HG03175 (cell line): Measurements from ENCODE around the gene PTPRE.
A peak's percentile ranks its signal among the peaks of the same experiment; 100 is the strongest.

ENCODE experiments used
- ATAC-seq: cut with Tn5 transposase; IDR thresholded peaks from one replicate; pipeline ENCODE4 v1.9.1; 2021; ENCODE audit warnings: mild to moderate bottlenecking, moderate library complexity; ENCODE audit not compliant: unreplicated experiment

PTPRE gene

GRCh38 chr10:128018691-128019090 is 111.8 kb downstream of the PTPRE start:
- ATAC-seq, result no peak

GRCh38 chr10:128022261-128023196 is 115.6 kb downstream of the PTPRE start:
- no peak for ATAC-seq

GRCh38 chr10:128024426-128024825 is 117.5 kb downstream of the PTPRE start:
- ATAC-seq, result no peak

DNA sequence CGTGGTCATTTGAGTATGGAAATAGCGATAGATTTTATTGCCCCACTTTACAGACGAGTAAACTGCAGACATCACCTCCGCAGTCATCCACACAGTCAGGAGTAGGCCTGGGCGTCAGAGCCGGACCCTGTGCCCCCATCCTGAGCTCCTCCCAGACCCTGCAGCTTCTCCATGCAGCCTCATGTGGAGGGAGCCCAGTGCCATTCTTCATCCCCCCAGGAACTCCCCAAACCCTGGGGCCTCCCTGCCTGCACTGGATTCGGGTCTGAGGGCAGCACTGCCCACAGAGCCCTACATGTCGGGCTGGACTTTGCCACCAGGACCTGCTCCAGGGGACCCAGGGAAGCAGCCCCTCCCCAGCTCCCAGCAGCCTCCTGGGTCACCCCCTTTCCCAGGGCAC is 118.5 kb downstream of the PTPRE start:
- no peak for ATAC-seq

GRCh38 chr10:128025951-128026350 is 119.0 kb downstream of the PTPRE start:
- no peak for ATAC-seq

- ATAC-seq, result no peak
These were observed 119.9 kb downstream of the PTPRE start for GRCh38 chr10:128026615-128027300.

- no peak for ATAC-seq
These were observed 120.4 kb downstream of the PTPRE start for GRCh38 chr10:128027306-128027705.

DNA sequence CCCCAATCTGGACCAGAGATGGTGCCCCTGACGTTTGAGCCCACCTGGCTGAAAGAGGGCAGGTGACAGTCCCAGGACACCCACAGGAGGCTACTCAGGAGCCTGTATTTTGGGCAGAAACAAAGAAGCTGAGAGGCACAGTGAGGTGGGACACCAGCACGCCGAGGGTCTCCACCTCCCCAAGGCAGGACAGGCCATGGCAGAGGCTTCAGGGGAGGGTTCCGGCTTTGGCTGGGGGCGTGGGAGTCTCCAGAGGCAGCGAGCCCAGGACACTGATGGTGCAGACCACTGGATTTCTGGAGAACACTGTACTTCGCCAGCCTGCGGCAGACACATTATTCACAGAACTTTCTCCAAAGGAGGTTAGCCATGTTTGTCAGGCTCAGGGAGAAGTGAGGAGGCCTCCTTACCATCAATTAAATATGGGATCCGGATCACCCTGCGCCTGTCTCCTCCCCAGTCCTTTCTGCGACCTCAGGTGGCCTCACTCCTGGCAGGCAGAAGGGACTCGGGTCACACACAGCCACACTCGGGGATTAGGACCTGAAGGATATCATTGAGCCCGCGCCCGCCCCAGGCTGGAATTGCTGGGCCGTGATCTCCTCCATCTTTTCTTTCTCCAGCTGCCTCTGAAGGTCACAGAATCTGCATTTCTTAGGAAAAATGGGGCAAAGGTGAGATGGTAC is 121.1 kb downstream of the PTPRE start:
- ATAC-seq, result no peak

- no peak for ATAC-seq
These were observed 121.8 kb downstream of the PTPRE start for GRCh38 chr10:128028508-128029289.

DNA sequence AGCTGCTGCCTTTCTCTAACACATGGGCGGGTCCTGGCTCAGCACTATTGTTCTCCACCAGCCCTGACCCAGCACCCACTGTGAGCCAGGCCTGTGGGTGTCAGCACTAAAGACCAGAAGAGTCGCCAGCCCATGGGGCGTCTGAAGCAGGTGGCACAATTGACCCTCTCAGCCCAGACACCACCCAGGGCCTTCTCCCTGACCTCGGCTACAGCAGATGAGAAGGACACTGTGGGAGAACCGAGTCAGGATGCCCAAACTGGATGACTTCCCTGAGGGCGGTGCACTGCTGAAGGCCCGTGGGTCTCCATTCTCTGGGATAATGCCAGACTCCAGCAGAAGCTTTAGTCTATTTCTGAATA is 122.4 kb downstream of the PTPRE start:
- no peak for ATAC-seq

DNA sequence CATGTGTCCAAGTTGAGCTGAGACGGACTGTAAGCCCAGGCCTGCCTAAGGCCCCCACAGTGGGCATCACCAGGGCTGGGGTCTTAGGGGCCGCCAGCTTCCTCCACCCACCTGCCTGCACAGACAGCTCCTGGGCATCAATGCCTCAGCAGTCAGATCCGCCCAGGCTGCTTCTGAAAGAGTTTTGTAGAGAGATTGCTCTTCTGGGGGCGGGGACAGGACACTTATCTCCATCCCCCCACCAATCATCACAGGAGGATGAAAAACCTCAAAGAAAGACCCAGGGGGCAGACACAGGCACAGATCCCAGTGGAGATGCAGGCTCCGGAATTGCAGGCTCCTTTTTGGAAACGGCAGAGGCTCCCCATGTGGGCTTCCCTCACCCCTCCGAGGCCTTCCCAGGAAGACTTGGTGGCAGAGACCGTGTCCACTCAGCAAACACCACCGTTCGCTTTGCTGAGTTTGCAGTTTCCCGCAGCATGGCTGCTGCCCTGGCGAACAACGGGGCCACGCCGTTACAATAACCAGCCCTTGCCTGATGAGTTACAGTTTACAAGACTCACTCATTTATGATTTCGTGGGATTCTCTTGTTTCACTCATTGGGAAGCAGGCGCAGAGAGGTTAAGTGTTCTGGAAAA is 122.9 kb downstream of the PTPRE start:
- ATAC-seq, result no peak

- no peak for ATAC-seq
These were observed 123.7 kb downstream of the PTPRE start for GRCh38 chr10:128030498-128031072.

DNA sequence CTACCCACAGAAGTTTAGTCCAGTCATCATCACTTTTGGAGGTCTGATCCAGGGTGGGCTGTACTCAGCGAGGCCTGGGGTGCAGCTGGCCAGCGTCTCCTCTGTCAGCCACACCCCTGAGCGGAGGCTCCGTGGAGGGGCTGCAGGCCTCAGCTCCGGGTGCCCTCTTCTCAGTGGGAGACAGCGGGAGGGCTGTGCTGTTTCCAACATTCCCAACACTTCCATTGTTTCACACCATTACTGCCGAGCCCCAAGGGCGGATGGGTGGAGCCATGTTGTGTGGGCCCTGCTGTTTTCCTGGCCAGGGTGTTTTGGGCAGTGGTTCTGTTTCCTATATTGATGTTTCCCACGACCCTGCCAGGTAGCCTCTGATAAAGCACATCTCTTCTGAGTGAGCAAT is 124.3 kb downstream of the PTPRE start:
- ATAC-seq, result no peak

GRCh38 chr10:128032466-128032865 is 125.6 kb downstream of the PTPRE start:
- no peak for ATAC-seq

DNA sequence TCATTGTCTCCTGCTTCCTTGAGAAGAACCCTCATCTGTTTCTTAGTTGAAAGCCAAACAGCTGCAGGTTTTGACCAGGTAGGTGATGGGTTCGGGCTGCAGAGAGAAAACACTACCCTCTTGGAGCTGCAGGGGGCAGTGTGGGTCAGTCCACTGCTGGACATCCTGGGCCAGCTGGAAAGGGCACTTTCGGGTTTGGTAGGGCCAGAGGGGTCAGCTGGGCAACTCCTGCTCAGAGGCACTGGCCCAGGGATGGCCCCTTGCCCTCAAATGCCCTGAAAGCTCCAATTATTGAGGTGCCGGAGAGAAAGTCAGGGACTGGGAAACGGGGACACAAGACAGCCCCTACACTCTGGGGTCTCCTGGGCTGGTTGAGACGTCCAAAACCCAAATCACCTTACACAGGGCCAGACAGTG is 128.7 kb downstream of the PTPRE start:
- ATAC-seq, result peak; percentile 80

DNA sequence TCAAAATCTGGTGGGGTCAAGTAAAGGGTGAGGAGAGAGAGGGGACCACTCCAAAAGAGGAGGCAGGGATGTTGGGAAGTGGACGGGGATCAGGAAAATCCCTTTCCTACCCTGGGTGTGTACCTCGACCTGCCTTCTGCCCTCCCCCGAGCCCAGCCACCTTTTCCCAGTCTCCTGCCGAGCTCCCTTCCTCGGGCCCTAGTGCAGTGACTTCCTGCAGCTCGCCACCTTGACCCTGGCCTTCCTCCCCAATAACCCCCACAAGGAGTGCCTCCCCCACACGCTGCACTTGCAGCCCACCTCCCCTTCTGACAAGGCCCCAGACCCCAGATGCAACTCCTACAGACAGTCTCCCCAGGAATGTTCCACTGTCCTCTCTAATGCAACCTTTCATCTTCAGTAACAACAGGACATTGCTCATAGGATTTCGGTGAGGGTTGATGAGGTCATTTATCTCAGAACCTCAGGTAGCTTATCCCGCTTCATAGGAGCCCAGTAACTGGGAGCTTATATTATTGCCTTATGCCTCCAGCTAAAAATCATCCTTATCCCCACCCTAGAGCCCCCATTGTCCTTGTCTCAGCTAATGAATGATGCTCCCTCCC is 129.2 kb downstream of the PTPRE start:
- no peak for ATAC-seq

GRCh38 chr10:128036746-128037543 is 130.0 kb downstream of the PTPRE start:
- ATAC-seq, result no peak

DNA sequence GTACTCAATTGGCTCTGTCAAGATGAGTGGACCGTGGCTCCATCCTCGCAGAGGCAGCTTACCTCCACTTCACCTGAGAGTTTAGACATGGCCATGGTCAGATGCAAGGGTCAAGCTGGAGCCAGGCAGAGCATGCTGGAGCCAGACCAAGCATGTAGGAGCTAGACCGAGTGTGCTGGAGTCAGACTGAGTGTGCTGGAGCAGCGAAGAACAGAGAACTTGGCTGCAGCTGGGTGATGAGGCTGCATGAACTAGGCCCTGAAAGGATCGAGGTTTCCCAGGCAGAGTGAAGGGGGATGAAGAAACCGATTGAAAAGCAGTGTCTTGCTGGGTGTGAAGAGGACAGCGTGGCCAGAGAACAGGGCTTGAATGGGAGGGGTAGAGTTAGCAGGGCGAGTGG is 133.2 kb downstream of the PTPRE start:
- ATAC-seq, result no peak

DNA sequence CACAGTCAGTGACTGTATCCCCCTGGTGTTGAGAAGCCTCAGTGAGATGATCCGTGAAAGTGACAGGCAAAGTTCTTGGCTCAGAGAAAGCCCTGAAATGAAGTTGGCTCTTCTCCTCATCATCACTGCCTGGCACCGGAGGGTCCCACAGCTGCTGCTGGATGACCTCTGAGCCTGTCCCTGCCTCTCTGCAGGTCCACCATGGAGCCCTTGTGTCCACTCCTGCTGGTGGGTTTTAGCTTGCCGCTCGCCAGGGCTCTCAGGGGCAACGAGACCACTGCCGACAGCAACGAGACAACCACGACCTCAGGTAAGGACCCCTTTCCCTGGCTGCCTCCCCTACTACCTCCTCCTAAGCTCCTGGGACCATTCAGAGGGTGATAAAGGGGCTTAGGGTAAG is 133.8 kb downstream of the PTPRE start:
- ATAC-seq, result no peak
